GM18519 (cell line): ENCODE measurements around the gene TMEM182.

ENCODE experiments used
- ATAC-seq: cut with Tn5 transposase; IDR thresholded peaks from one replicate; pipeline ENCODE4 v1.9.1; 2021; ENCODE audit warnings: mild to moderate bottlenecking, moderate library complexity; ENCODE audit not compliant: unreplicated experiment, low FRiP score

TMEM182 gene

DNA sequence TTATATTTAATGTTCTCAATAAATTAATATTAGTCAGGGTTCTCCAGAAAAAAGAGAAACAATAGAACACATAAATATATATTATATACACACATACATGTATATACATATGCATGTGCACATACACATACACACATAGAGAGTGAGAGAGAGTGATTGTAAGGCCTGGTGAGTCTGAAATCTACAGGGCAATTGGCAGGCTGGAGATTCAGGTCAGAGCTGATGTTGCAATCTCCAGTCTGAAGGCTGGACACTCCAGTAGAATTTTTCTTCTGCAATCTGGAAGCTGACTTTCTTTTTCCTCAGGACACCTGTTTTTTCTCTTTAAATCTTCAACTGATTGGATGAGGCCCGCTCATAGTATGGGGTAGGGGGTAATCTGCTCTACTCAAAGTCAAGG, 3.2 kb downstream of the TMEM182 start:
- no peak for ATAC-seq

- no peak for ATAC-seq
Measured at GRCh38 chr2:102768253-102768652, 6.4 kb downstream of the TMEM182 start.

- no peak for ATAC-seq
Measured at GRCh38 chr2:102768892-102769291, 7.1 kb downstream of the TMEM182 start.

GRCh38 chr2:102770506-102770905, 8.7 kb downstream of the TMEM182 start:
- no peak for ATAC-seq

DNA sequence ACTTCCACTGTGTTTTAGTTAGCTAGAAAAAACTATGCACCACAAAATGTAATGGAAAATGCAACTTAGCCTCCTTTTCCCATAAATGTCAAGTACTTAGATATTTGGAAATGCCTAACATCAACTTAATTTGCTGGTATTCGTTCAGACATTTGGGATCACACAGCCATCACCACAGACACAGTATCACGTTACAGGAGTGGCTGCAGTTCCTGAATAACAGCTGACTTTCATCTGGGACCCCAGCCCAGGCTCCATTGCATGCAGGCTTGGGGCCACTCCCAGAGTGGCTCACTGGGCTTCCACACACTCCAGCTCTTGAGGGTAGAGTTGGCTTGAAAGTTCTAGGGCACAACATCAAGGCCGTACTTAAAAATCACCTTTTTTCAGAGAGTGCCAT, 9.3 kb downstream of the TMEM182 start:
- no peak for ATAC-seq

DNA sequence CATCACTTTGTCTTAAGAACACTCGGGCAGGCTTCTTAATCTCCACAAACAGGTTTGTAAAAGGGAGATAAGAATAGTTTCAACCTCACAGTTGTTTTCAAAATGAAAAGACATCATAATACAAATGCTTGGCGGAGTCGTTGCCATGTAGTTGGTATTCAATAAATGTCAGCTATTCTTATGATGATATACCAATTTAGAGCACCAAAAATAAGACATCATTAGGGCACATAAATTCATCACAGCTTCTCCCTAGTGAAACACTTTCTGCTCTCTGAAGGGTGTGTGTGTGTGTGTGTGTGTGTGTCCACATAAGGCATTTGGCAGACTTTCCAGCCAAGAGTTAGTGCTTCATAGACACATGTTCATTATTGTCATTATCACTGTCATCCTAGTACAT, 10.8 kb downstream of the TMEM182 start:
- no peak for ATAC-seq

DNA sequence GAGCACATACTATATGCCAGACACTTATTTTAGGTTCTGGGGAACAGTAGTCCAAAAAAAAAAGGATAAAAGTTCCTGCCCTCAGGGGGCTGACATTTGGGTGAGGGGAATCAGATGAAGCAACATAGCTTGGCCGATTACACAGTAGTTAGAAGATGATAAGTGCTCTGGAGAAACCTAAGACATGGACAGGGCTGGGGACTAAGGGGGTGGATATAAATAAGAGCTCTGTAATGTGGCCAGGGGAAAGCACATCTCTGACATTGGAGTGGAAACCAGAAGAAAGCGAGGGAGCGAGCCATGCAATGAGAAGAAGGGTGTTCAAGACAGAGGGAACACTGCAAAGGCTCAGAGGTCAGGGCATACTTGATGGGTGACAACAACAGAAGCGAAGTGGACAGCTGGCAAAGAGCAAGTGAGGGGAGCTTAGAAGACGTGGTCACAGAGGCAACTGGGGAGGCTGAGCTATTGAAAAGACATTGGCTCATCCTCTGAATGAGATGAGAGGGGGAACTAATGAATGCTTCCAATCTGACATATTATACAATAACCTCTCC, 11.4 kb downstream of the TMEM182 start:
- ATAC-seq: no peak

GRCh38 chr2:102778260-102778659, 16.4 kb downstream of the TMEM182 start:
- no peak for ATAC-seq

DNA sequence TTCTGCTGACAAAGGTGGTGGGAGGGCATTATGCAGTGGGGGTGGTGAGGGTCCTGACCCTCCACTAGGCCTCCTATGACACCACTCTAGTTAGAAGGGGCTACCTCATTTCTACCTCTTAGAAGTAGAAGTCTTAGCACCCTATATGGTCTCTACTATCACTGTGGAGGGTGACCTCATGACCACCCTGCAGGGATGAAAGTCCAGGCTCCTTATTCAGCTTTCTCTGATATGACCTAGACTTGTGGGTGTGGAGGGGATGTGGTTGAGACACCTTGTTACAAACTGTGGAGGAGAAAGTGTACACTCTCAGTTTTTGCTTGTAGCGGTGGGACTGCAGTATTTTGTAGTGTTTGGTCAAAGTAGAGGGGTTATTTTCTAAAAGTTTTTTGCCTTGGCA, 18.6 kb downstream of the TMEM182 start:
- ATAC-seq: no peak

- ATAC-seq: no peak
Measured at GRCh38 chr2:102782187-102782586, 20.4 kb downstream of the TMEM182 start.

GRCh38 chr2:102782933-102783332, 21.1 kb downstream of the TMEM182 start:
- ATAC-seq: no peak

DNA sequence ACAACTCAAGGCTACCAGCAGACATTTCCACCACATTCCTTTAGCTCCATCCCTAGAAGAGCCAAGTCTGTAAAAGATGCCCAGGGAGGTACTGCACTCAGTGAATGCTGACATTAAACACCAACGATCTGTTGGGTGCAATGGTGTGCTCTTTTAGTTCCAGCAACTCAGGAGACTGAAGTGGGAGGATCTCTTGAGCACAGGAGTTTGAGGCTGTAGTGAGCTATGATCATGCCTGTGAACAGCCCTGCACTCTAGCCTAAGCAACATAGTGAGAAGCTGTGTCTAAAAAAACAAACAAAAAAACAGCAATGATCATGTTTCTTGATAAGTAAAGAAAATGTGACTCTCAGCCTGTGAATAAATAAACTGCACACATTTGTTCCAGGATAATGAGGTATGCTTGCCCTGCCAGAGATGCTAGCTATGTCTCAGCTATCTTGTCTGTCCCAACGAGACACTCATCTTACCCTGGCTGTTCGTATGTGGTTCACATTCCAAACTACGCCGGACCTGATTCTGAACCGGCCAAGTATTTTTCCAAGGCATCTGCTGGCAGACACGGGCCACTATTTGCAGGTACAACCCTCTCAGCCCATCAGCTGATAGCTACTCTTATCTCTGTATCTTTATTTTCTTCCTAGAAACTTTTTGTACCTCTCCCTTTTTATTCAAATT, 21.8 kb downstream of the TMEM182 start:
- no peak for ATAC-seq

- ATAC-seq: no peak
Measured at GRCh38 chr2:102784940-102785339, 23.1 kb downstream of the TMEM182 start.

DNA sequence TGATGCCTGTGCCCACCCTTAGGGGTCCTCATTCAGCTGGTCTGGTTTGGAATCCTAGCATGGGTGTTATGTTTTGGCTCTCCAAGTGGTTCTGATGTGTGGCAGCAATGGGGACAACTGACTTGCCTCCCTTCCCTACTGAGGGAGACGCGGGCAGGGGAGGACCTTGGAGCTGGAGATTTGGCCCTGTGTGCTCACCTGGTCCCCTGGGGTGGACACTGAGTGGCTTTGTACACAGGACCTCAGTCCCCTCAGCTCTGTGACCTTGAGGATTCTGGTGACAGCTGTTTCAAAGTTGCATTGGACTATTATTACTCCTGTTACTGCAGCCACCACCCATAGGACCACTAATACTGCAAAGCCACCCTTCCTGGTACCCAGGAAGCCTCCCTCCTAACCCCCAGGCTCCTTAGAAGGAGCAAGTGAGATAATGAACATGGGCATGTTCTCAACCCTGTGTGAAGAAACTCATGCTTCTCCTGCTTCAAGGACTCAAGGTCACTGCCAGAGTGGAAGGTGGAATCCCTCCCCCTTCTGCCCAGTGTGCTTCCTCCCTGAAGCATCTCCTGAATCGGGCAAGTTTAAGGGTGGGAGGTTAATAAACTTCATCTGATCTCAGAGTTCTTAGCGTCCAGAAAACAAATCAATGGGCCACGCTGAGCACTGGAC, 26.5 kb downstream of the TMEM182 start:
- ATAC-seq: no peak

DNA sequence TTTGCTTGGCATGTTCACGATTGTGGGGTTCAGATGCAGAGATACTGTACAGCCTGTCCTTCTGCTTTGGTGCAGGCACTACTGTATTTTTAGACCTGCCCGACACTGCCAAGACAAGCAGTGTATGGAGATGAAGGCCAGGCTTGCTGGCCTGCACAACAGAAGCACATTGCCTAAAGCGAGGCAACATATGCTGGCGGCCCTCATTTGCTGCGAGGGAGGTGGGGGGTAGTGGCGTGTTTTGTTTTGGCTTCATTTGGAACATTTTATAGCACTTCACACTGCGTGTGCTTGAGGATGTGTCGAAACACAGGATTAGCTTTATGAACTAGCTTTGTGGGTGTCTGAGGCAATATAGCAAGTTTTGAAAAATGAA, 27.0 kb downstream of the TMEM182 start:
- ATAC-seq: no peak

DNA sequence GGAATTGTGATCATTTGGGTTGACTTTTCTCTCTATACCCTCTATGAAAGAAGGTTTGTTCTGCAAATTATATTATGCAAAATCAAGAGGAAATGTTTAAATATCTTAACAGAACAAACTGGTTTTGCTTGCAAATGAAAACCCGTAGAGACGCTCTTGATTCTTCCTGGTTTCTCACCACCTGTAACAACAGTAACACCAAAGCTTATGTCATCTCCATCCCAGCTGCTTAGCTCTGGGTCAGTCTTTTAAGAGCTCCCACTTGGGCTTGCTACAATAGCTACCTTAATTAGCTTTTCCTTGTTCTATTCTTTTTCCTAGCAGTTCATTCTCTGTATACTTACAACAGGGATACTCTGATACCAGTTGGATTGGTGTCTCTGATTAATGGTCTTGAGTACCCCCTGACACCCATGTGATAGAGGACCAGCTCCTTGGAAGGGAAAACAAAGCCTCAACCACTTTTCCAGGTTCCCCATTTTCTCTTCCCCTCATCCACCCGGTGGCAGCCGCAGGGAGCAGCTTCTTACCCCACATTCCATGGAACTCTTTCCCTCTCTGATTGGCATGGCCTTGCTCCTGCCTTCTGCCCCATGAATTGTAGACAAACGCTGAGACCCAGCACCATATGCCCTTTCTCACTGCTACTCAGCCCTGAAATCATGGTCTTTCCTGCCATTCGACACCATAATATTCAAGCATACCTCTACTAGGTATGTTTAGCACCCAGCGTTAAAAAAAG, 27.7 kb downstream of the TMEM182 start:
- no peak for ATAC-seq

GRCh38 chr2:102790091-102790455, 28.2 kb downstream of the TMEM182 start:
- no peak for ATAC-seq

- no peak for ATAC-seq
Measured at GRCh38 chr2:102792568-102793208, 30.9 kb downstream of the TMEM182 start.

DNA sequence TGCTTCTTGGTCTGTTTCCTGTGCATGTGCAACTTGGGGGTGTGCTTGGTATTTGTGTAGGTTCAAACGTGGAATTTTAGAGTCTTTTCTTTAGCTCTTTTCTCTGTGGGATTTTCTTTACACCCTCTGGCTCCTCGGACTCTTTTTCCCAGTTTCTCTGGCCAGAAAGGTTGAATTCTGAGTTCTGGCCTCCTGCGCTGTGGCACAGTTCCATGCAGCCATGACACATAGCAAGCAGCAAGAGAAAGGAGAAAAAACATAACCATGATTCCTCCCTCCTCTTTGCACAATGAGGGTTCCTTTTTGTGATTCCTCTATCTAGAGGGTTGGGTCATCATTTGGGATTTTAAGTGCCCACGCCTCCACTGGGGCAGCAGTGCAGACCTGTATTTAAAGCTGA, 33.8 kb downstream of the TMEM182 start:
- ATAC-seq: no peak

DNA sequence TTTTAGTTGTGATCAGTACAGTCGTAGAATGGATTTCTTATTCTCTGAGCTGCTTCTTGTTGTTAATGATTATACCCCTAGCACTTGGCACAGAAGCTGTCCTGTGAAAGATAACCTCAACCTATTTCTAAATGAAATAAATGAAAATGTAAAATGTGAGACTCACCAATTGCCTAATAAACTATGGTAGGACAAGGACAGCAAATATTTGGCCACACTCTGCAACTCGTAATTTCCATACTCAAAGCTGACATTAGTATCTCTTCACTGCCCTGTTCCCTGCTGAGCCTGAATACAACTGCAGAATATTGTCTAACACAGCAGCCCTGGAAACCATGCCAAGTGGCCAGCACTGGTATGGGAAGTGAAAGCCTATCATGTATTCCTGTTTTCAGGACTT, 34.5 kb downstream of the TMEM182 start:
- no peak for ATAC-seq

GRCh38 chr2:102797486-102797885, 35.7 kb downstream of the TMEM182 start:
- no peak for ATAC-seq
